ENCODE results near the gene PMEPA1.

The PMEPA1 gene

GRCh38 chr20:57709823-57710799 lies at the start of gene PMEPA1:
Gene PMEPA1, minus strand, starts transcription at chr20:57710015. Its CDS starts 433 bp downstream, at chr20:57709582.
- Histone ChIP-seq H3K4me3 (ENCODE audit: low read depth, low read length) (peak within 1 kb of the TSS; percentile 72), H3K36me3 (no peaks in the 10 kb centered on the region; the same call in 1 of the 2 replicates), H3K27me3 (ENCODE audit: insufficient read depth, low read depth, severe bottlenecking) (no peaks in the 10 kb centered on the region), H3K27ac (peak within 1 kb of the TSS; percentile 84), H3K9me3 (ENCODE audit: severe bottlenecking) (no peaks in the 10 kb centered on the region)
- DNase-seq: peak; percentile 95
- TF ChIP-seq CTCF (IDR thresholded peaks at IDR 0.05; ENCODE audit: low read depth, low read length): no peak

- Histone ChIP-seq H3K27ac (no peak overlapping the region), H3K9me3 (ENCODE audit: severe bottlenecking) (peaks cover 2% of the 10 kb centered on the region), H3K4me3 (ENCODE audit: low read depth, low read length) (no peak overlapping the region), H3K36me3 (no peaks in the 10 kb centered on the region), H3K27me3 (ENCODE audit: insufficient read depth, low read depth, severe bottlenecking) (no peaks in the 10 kb centered on the region)
- no peak for DNase-seq
- no peak for TF ChIP-seq CTCF (IDR thresholded peaks at IDR 0.05; ENCODE audit: low read depth, low read length)
These were observed 48.0 kb upstream of the PMEPA1 start for GRCh38 chr20:57757767-57758166.

- Histone ChIP-seq H3K36me3 (no peaks in the 10 kb centered on the region), H3K27me3 (ENCODE audit: insufficient read depth, low read depth, severe bottlenecking) (no peaks in the 10 kb centered on the region), H3K27ac (no peak overlapping the region), H3K9me3 (ENCODE audit: severe bottlenecking) (peaks cover 2% of the 10 kb centered on the region), H3K4me3 (ENCODE audit: low read depth, low read length) (no peak overlapping the region)
- TF ChIP-seq CTCF (IDR thresholded peaks at IDR 0.05; ENCODE audit: low read depth, low read length): no peak
- DNase-seq: no peak
These were observed 47.1 kb upstream of the PMEPA1 start for GRCh38 chr20:57756921-57757320.

GRCh38 chr20:57756213-57756612 lies 46.4 kb upstream of the PMEPA1 start:
- H3K27ac ChIP-seq: no peak overlapping the region

GRCh38 chr20:57755609-57756008 lies 45.8 kb upstream of the PMEPA1 start:
- no peaks in the 10 kb centered on the region for H3K27me3 ChIP-seq (ENCODE audit: insufficient read depth, low read depth, severe bottlenecking)
- H3K9me3 ChIP-seq (ENCODE audit: severe bottlenecking): peaks cover 2% of the 10 kb centered on the region
- H3K36me3 ChIP-seq: no peaks in the 10 kb centered on the region
- DNase-seq: no peak
- H3K27ac ChIP-seq: no peak overlapping the region
- H3K4me3 ChIP-seq (ENCODE audit: low read depth, low read length): no peak overlapping the region
- no peak for TF ChIP-seq CTCF (IDR thresholded peaks at IDR 0.05; ENCODE audit: low read depth, low read length)

More at GRCh38 chr20:57756213-57756612, 46.4 kb upstream of the PMEPA1 start:
- Histone ChIP-seq H3K4me3 (ENCODE audit: low read depth, low read length) (no peak overlapping the region), H3K9me3 (ENCODE audit: severe bottlenecking) (peaks cover 2% of the 10 kb centered on the region), H3K36me3 (no peaks in the 10 kb centered on the region), H3K27me3 (ENCODE audit: insufficient read depth, low read depth, severe bottlenecking) (no peaks in the 10 kb centered on the region)
- no peak for TF ChIP-seq CTCF (IDR thresholded peaks at IDR 0.05; ENCODE audit: low read depth, low read length)
- no peak for DNase-seq
